Ovary (tissue), 9 donors: ENCODE measurements around the gene SPIN1. TPM values are rescaled to one million over a fixed set of nuclear protein-coding genes. Genes with fewer than 3 reads are reported as not detected.

ENCODE experiments used
- DNase-seq, 5 donors: peaks; one replicate each; pipeline ENCODE4 v3.0.0-alpha.2; 2019 to 2020
- H3K27ac ChIP-seq, 2 donors: fragments of 200-600 bp; one replicate each; pipeline versions ENCODE4 v1.5.1 to v1.8.0; 2019 to 2022
- H3K27me3 ChIP-seq: fragments of 200-600 bp; one replicate; pipeline ENCODE4 v1.8.0; 2022
- H3K36me3 ChIP-seq: fragments of 200-600 bp; sonication (generic); one replicate; pipeline ENCODE4 v1.5.1; 2019
- H3K4me1 ChIP-seq: one replicate; pipeline ENCODE4 v1.8.1; 2013; ENCODE audit warnings: mild to moderate bottlenecking, moderate library complexity; ENCODE audit not compliant: insufficient read depth
- H3K4me3 ChIP-seq: fragments of 200-600 bp; sonication (generic); one replicate; pipeline ENCODE4 v1.5.1; 2017
- H3K9me3 ChIP-seq, 2 donors: fragments of 200-600 bp in 1 of 2; sonication (generic) in 1 of 2; one replicate each; pipeline versions ENCODE4 v1.5.1 to v1.8.1; 2013 to 2019; ENCODE audit warnings: mild to moderate bottlenecking in 1 of 2, moderate library complexity in 1 of 2
- EP300 ChIP-seq: sonication (generic); formaldehyde crosslinking; IDR thresholded peaks from one replicate; pipeline ENCODE4 v1.6.1; 2017; ENCODE audit warnings: antibody characterized with exemption
- POLR2A ChIP-seq: fragments of 450-650 bp; IDR thresholded peaks from one replicate; pipeline ENCODE4 v1.6.1; 2017; ENCODE audit warnings: antibody characterized with exemption, mild to moderate bottlenecking, moderate library complexity
- WGBS, 3 donors: extraction: QIAGEN DNeasy Blood & Tissue Kit in 1 of 3; methylation state at CpG; one replicate each; pipeline versions ENCODE4 v1.1.5 to v1.1.7; 2013 to 2017; 5-methylcytosine and 5-hydroxymethylcytosine counted together
- intact Hi-C, 4 donors: fragments of 100-400 bp; cut with DNase I; formaldehyde crosslinking; loops; one replicate each; pipeline versions ENCODE4 v1.11.0 to v1.15.1; 2022 to 2023
- polyA plus RNA-seq, 2 donors: library from polyadenylated mRNA; stranded (reverse); fragments of 200-250 nt in 1 of 2; fragments of 350-450 nt in 1 of 2; fragmentation: Illumina TruSeq in 1 of 2; extraction: RNeasy Lipid Tissue Mini Kit (QIAGEN cat#74804) in 1 of 2; gene quantifications; one replicate each; pipeline ENCODE4 v1.2.3, GENCODE V29; 2013 to 2014
- total RNA-seq, 7 donors: library from RNA; depleted of rRNA in 2 of 7; stranded (reverse); fragments of >200 nt in 2 of 7; fragmentation: NEBNext Ultra II Directional in 3 of 7; extraction: Animal tissue kit (Norgen Biotek cat#: 25700) in 3 of 7; gene quantifications; one replicate each; pipeline versions ENCODE4 v1.1.0 to v1.2.4, GENCODE V29; 2016 to 2023
- TF ChIP-seq, protein P1 (sequence below), 3 donors: fragments of 450-650 bp in 2 of 3; fragments of 200-600 bp in 1 of 3; IDR thresholded peaks; one replicate each; pipeline versions ENCODE4 v1.5.1 to v1.8.0; 2016 to 2022; ENCODE audit warnings: antibody characterized with exemption in 3 of 3, mild to moderate bottlenecking in 1 of 3
- donor health status: DM: no; HTN: no; CAD: no; lungs with moderate emphysema.
- donor health status: DM: no; HTN: no; CAD: no.
- donor health status: Bipolar disorder and iron deficiency.
- donor health status: DM: yes; HTN: yes; CAD: no.
- donor health status: DM: no; HTN: no; CAD: no.
- donor health status: DM: yes; HTN: yes; CAD: no.

SPIN1 gene
- total and polyA plus RNA-seq, 9 donors: 61.4 to 144 (median 107) TPM

DNA sequence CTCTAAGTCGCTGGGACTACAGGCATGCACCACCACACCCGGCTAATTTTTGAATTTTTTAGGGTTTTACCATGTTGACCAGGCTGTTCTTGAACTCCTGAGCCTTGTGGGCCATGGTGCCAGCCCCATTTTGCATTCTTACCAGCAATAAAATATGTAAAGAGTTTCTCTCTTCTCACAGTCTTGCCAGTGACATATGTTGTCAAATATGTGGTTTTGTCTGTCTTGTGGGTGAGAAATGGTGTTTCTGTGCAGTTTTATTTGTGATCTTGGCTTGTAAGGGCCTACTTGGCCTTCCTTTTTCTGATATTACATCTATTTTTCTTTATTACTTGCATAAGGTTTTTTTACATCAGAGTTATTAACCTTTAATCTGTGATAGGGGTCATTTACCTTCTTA is 47.1 kb downstream of the SPIN1 start:
- Histone ChIP-seq H3K36me3 (no peaks in the 10 kb centered on the region), H3K9me3 (no peaks in the 10 kb centered on the region), H3K27ac (no peak overlapping the region), H3K27me3 (no peaks in the 10 kb centered on the region), H3K4me3 (no peak overlapping the region), H3K4me1 (no peaks in the 10 kb centered on the region)
- WGBS, 3 donors: 93 to 96% (median 95%) methylated on average over 2 of the region's 2 CpGs
- intact Hi-C loops: no loop called here
- TF ChIP-seq EP300 (no peak), POLR2A (no peak)
- TF ChIP-seq, protein P1, sequence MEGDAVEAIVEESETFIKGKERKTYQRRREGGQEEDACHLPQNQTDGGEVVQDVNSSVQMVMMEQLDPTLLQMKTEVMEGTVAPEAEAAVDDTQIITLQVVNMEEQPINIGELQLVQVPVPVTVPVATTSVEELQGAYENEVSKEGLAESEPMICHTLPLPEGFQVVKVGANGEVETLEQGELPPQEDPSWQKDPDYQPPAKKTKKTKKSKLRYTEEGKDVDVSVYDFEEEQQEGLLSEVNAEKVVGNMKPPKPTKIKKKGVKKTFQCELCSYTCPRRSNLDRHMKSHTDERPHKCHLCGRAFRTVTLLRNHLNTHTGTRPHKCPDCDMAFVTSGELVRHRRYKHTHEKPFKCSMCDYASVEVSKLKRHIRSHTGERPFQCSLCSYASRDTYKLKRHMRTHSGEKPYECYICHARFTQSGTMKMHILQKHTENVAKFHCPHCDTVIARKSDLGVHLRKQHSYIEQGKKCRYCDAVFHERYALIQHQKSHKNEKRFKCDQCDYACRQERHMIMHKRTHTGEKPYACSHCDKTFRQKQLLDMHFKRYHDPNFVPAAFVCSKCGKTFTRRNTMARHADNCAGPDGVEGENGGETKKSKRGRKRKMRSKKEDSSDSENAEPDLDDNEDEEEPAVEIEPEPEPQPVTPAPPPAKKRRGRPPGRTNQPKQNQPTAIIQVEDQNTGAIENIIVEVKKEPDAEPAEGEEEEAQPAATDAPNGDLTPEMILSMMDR (IDR thresholded peaks at IDR 0.05): no peak
- DNase-seq: no peak

DNA sequence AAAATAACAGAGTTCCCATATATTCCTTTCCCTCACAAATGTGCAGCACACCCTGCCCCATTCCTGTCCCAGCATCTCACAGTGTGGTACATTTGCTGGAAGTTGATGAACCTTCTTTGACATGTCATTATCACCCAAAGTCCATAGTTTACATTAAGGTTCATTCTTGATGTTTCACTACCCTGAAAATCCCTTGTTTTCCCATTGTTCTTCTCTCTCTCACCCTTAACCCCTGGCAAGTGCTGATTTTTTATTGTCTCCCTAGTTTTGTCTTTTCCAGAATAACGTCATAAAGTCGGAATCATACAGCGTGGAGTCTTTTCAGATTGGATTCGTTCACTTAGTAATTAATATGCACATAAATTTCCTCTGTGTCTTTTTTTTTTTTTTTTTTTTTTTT is 48.1 kb downstream of the SPIN1 start:
- Histone ChIP-seq H3K4me3 (no peak overlapping the region), H3K9me3 (no peaks in the 10 kb centered on the region), H3K4me1 (no peaks in the 10 kb centered on the region), H3K36me3 (no peaks in the 10 kb centered on the region), H3K27me3 (no peaks in the 10 kb centered on the region), H3K27ac (no peak overlapping the region)
- no peak for DNase-seq
- WGBS, 3 donors: 95 to 96% (median 95%) methylated on average over 4 of the region's 4 CpGs
- TF ChIP-seq, protein P1 (IDR thresholded peaks at IDR 0.05): no peak
- TF ChIP-seq POLR2A (no peak), EP300 (no peak)
- intact Hi-C loops: no loop called here

DNA sequence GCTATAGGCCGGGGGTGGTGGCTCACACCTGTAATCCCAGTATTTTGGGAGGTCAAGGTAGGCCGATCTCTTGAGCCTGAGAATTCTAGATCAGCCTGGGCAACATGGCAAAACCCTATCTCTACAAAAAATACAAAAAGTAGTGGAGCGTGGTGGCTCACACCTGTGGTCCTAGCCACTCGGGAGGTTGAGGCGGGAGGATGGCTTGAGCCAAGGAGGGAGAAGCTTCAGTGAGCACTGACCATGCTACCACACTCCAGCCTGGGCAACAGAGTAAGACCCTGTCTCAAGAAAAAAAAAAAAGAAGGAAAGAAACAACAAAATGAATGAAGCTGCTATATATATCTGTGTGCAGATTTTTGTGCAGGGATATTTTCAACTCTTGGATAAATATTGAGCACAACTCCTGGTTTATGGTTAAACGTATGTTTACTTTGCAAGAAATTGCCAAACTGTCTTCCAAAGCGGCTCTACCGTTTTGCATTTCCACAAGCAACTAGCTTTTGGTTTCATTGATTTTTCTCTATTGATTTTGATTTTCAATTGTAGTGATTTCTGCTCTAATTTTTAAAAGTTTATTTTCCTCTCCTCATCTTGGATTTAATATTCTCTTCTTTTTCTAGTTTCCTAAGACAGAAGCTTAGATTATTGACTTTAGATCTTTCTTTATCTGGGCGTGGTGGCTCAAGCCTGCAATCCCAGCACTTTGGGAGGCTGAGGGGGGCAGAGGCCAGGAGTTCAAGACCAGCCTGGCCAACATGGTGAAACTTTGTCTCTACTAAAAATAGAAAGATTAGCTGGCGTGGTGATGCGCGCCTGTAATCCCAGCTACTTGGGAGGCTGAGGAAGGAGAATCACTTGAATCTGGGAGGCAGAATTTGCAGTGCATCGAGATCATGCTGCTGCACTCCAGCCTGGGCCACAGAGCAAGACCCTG is 49.2 kb downstream of the SPIN1 start:
- H3K27ac ChIP-seq: no peak overlapping the region
- H3K4me3 ChIP-seq: no peak overlapping the region
- H3K4me1 ChIP-seq: no peaks in the 10 kb centered on the region
- TF ChIP-seq, protein P1 (IDR thresholded peaks at IDR 0.05): no peak
- intact Hi-C loops: loop anchor here in 1 of 4 donors (2.0 kb wide), 1 partner anchor 47 kb away; no protein-coding TSS in a partner anchor
- no peaks in the 10 kb centered on the region for H3K36me3 ChIP-seq
- DNase-seq: no peak
- WGBS, 3 donors: 95 to 96% (median 96%) methylated on average over 13 of the region's 13 CpGs
- H3K27me3 ChIP-seq: no peaks in the 10 kb centered on the region
- H3K9me3 ChIP-seq: no peaks in the 10 kb centered on the region

GRCh38 chr9:88438811-88439210 is 50.6 kb downstream of the SPIN1 start:
- Histone ChIP-seq H3K36me3 (no peaks in the 10 kb centered on the region), H3K9me3 (no peaks in the 10 kb centered on the region), H3K27me3 (no peaks in the 10 kb centered on the region), H3K4me1 (no peaks in the 10 kb centered on the region), H3K27ac (no peak overlapping the region), H3K4me3 (no peak overlapping the region)
- intact Hi-C loops: loop anchor here in 1 of 4 donors (2.0 kb wide), 1 partner anchor 48 kb away; no protein-coding TSS in a partner anchor
- DNase-seq: no peak
- 91 to 92% (median 92%) methylated on average over 3 of the region's 3 CpGs for WGBS, 3 donors
- TF ChIP-seq, protein P1 (IDR thresholded peaks at IDR 0.05): no peak
- TF ChIP-seq POLR2A: no peak
- TF ChIP-seq EP300: no peak
